ENCODE data around the gene ZNF74. TPM values are rescaled to one million over a fixed set of nuclear protein-coding genes. Genes with fewer than 3 reads are reported as not detected.
"Not testable (repeated sequence)": the region's sequence is repeated elsewhere in the genome, so short reads cannot be mapped to it uniquely, and the experiment has no call there.

The ZNF74 gene
- total and polyA plus RNA-seq, 8 donors: 5.0 to 9.1 (median 5.7) TPM

- Histone ChIP-seq H3K4me3 (no peak overlapping the region), H3K4me1 (peaks cover 0 to 8% (median 8%) of the 10 kb centered on the region in 3 donors), H3K27me3 (peaks cover 0 to 4% (median 0%) of the 10 kb centered on the region in 4 donors), H3K27ac (no peak overlapping the region), H3K36me3 (no peaks in the 10 kb centered on the region), H3K9me3 (no peaks in the 10 kb centered on the region)
- ATAC-seq: no peak
- no peak for DNase-seq
- intact Hi-C loops (cut with DNase I): no loop called here
- no peak for TF ChIP-seq CTCF (IDR thresholded peaks at IDR 0.05)
- 80 to 87% methylated on average over 5 of the region's 5 CpGs for WGBS, 2 donors
- no peak for FAIRE-seq
Observed at GRCh38 chr22:20390394-20390907, 3.5 kb upstream of the ZNF74 start.

DNA sequence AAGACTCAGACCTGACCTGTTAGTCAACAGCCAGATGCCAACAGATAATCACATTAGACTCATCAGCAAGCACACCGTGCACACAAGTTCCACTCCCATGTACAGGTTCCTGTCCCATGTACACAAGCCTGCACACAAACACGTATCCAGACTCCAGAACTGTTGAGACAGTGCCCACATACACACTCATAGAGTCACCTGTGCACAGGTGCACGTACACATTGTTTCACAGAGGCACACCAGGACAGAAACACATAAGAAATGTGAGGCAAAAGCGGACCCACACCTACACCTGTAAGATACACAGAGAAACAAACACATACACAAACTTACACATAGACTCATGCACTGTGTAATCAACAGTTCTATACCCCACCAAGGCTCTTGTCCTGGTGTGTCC is 2.7 kb upstream of the ZNF74 start:
- WGBS, 2 donors: 72 to 82% methylated on average over 4 of the region's 4 CpGs
- Histone ChIP-seq H3K27ac (no peak overlapping the region), H3K4me3 (no peak overlapping the region), H3K27me3 (peaks cover 0 to 3% (median 0%) of the 10 kb centered on the region in 4 donors), H3K36me3 (no peaks in the 10 kb centered on the region), H3K4me1 (peaks cover 0 to 9% (median 8%) of the 10 kb centered on the region in 3 donors), H3K9me3 (no peaks in the 10 kb centered on the region)
- TF ChIP-seq CTCF (IDR thresholded peaks at IDR 0.05): no peak
- intact Hi-C loops (cut with DNase I): no loop called here
- DNase-seq (no peak), FAIRE-seq (no peak), ATAC-seq (no peak)

DNA sequence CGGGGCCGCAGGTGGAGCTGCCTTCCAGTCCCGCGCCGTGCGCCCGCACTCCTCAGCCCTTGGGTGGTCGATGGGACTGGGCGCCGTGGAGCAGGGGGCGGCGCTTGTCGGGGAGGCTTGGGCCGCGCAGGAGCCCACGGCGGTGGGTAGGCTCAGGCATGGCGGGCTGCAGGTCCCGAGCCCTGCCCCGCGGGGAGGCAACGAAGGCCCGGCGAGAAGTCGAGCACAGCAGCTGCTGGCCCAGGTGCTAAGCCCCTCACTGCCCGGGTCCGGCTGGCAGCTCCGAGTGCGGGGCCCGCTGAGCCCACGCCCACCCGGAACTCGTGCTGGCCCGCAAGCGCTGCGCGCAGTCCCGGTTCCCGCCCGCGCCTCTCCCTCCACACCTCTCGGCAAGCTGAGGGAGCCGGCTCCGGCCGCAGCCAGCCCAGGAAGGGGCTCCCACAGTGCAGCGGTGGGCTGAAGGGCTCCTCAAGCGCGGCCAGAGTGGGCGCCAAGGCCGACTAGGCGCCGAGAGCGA is 1.5 kb upstream of the ZNF74 start:
- ATAC-seq; H3K4me3 ChIP-seq; H3K27me3 ChIP-seq; H3K27ac ChIP-seq; H3K4me1 ChIP-seq; FAIRE-seq; H3K9me3 ChIP-seq; intact Hi-C loops (cut with DNase I); H3K36me3 ChIP-seq: not testable (repeated sequence)
- DNase-seq: peak in 1 of 6 donors; percentile 71
- WGBS, 2 donors: 95 to 97% methylated on average over 53 of the region's 53 CpGs

- ATAC-seq: peak; percentile 1 to 10 (median 4)
- peak overlapping the region in 3 of 4 donors; percentile 55 to 72 (median 55) for H3K27ac ChIP-seq
- H3K36me3 ChIP-seq: no peaks in the 10 kb centered on the region
- FAIRE-seq: no peak
- WGBS, 2 donors: 92 to 97% methylated on average over 23 of the region's 23 CpGs
- H3K4me3 ChIP-seq: peak overlapping the region; percentile 55 to 91 (median 88)
- intact Hi-C loops (cut with DNase I): no loop called here
- DNase-seq: peak in 1 of 6 donors; percentile 77
- TF ChIP-seq CTCF (IDR thresholded peaks at IDR 0.05): no peak
- H3K4me1 ChIP-seq: peaks cover 0 to 9% (median 8%) of the 10 kb centered on the region in 3 donors
- no peaks in the 10 kb centered on the region for H3K27me3 ChIP-seq
- H3K9me3 ChIP-seq: no peaks in the 10 kb centered on the region
Observed at GRCh38 chr22:20392983-20393704, 807 bp upstream of the ZNF74 start.

GRCh38 chr22:20395181-20395906 is 1.4 kb downstream of the ZNF74 start:
- Histone ChIP-seq H3K9me3 (no peaks in the 10 kb centered on the region), H3K36me3 (no peaks in the 10 kb centered on the region), H3K27ac (no peak overlapping the region), H3K4me3 (peak overlapping the region in 1 of 4 donors; percentile 89), H3K27me3 (no peaks in the 10 kb centered on the region), H3K4me1 (peaks cover 0 to 18% (median 14%) of the 10 kb centered on the region in 3 donors)
- intact Hi-C loops (cut with DNase I): no loop called here
- no peak for ATAC-seq
- TF ChIP-seq CTCF (IDR thresholded peaks at IDR 0.05): no peak
- 59 to 62% methylated on average over 20 of the region's 20 CpGs for WGBS, 2 donors
- no peak for FAIRE-seq
- DNase-seq: no peak
